ENCODE measurements around the gene CEP95. TPM values are rescaled to one million over a fixed set of nuclear protein-coding genes. Genes with fewer than 3 reads are reported as not detected.
"Not testable (repeated sequence)": the region's sequence is repeated elsewhere in the genome, so short reads cannot be mapped to it uniquely, and the experiment has no call there.

CEP95 gene
- total RNA-seq, 4 donors from 2014 or later = 62.6 to 91.3 (median 75.8) TPM

- peaks cover 26 to 30% of the 10 kb centered on the region in 2 donors for H3K36me3 ChIP-seq
- H3K27ac ChIP-seq = no peak overlapping the region
- no peaks in the 10 kb centered on the region for H3K27me3 ChIP-seq
- no peak overlapping the region for H3K4me3 ChIP-seq (replicated peaks in 1 of 3)
- intact Hi-C loops (cut with DNase I) = loop anchor here (5.0 to 10.0 kb wide), 2 partner anchors 69 to 186 kb away; no protein-coding TSS in a partner anchor
- no peaks in the 10 kb centered on the region for H3K9me3 ChIP-seq
- H3K4me1 ChIP-seq = peaks cover 9 to 16% of the 10 kb centered on the region in 2 donors
- TF ChIP-seq POLR2A (IDR thresholded peaks at IDR 0.05) (no peak), CTCF (IDR thresholded peaks at IDR 0.05) (peak in 3 of 6 experiments; percentile 22 to 42 (median 39))
- WGBS, 2 donors = 90 to 91% methylated on average over 13 of the region's 13 CpGs
- peak in 1 of 2 donors; percentile 22 for DNase-seq
These were observed 15.5 kb upstream of the CEP95 start for GRCh38 chr17:64491034-64491860.

GRCh38 chr17:64491994-64492393 is 14.8 kb upstream of the CEP95 start:
- H3K36me3 ChIP-seq = peaks cover 26 to 30% of the 10 kb centered on the region in 2 donors
- H3K9me3 ChIP-seq = no peaks in the 10 kb centered on the region
- no peaks in the 10 kb centered on the region for H3K27me3 ChIP-seq
- TF ChIP-seq POLR2A (IDR thresholded peaks at IDR 0.05) = no peak
- TF ChIP-seq CTCF (IDR thresholded peaks at IDR 0.05) = no peak
- H3K4me1 ChIP-seq = peaks cover 10 to 16% of the 10 kb centered on the region in 2 donors
- no peak for DNase-seq
- H3K4me3 ChIP-seq (replicated peaks in 1 of 3) = no peak overlapping the region
- intact Hi-C loops (cut with DNase I) = loop anchor here (5.0 to 10.0 kb wide), 2 partner anchors 70 to 187 kb away; no protein-coding TSS in a partner anchor
- H3K27ac ChIP-seq = no peak overlapping the region
- WGBS, 2 donors = 89 to 92% methylated on average over 3 of the region's 3 CpGs

GRCh38 chr17:64492481-64493109 is 14.2 kb upstream of the CEP95 start:
- peak; percentile 3 to 60 (median 28) for TF ChIP-seq CTCF (IDR thresholded peaks at IDR 0.05)
- TF ChIP-seq POLR2A (IDR thresholded peaks at IDR 0.05) = no peak
- peaks cover 26 to 30% of the 10 kb centered on the region in 2 donors for H3K36me3 ChIP-seq
- no peaks in the 10 kb centered on the region for H3K27me3 ChIP-seq
- H3K9me3 ChIP-seq = no peaks in the 10 kb centered on the region
- no peak overlapping the region for H3K4me3 ChIP-seq (replicated peaks in 1 of 3)
- intact Hi-C loops (cut with DNase I) = loop anchor here (5.0 to 10.0 kb wide), 2 partner anchors 70 to 188 kb away; no protein-coding TSS in a partner anchor
- 84 to 87% methylated on average over 6 of the region's 6 CpGs for WGBS, 2 donors
- DNase-seq = no peak
- H3K4me1 ChIP-seq = peaks cover 10 to 21% of the 10 kb centered on the region in 2 donors
- H3K27ac ChIP-seq = no peak overlapping the region

GRCh38 chr17:64494121-64494520 is 12.7 kb upstream of the CEP95 start:
- H3K9me3 ChIP-seq = no peaks in the 10 kb centered on the region
- 92 to 94% methylated on average over 2 of the region's 2 CpGs for WGBS, 2 donors
- H3K36me3 ChIP-seq = peaks cover 36 to 38% of the 10 kb centered on the region in 2 donors
- no peak overlapping the region for H3K4me3 ChIP-seq (replicated peaks in 1 of 3)
- DNase-seq = no peak
- peaks cover 10 to 26% of the 10 kb centered on the region in 2 donors for H3K4me1 ChIP-seq
- intact Hi-C loops (cut with DNase I) = loop anchor here (5.0 to 10.0 kb wide), 2 partner anchors 72 to 189 kb away; no protein-coding TSS in a partner anchor
- no peaks in the 10 kb centered on the region for H3K27me3 ChIP-seq
- TF ChIP-seq POLR2A (IDR thresholded peaks at IDR 0.05) (no peak), CTCF (IDR thresholded peaks at IDR 0.05) (no peak)
- H3K27ac ChIP-seq = no peak overlapping the region

- not testable (repeated sequence) for H3K27ac ChIP-seq; H3K4me3 ChIP-seq (replicated peaks in 1 of 3); DNase-seq; H3K27me3 ChIP-seq; H3K9me3 ChIP-seq
- H3K36me3 ChIP-seq = peaks cover 39 to 42% of the 10 kb centered on the region in 2 donors
- H3K4me1 ChIP-seq = peaks cover 10 to 26% of the 10 kb centered on the region in 2 donors
- WGBS, 2 donors = 93 to 94% methylated on average over 5 of the region's 5 CpGs
- intact Hi-C loops (cut with DNase I) = loop anchor here (10.0 kb wide), 1 partner anchor 190 kb away; no protein-coding TSS in a partner anchor
These were observed 11.5 kb upstream of the CEP95 start for GRCh38 chr17:64495300-64495699.

Measured in thyroid gland (tissue), 4 donors.